Measurements from ENCODE around the gene DPM2. TPM values are rescaled to one million over a fixed set of nuclear protein-coding genes. Genes with fewer than 3 reads are reported as not detected.

Gene DPM2
- total RNA-seq, 4 donors from 2014 or later: 6.6 to 13.3 (median 8.5) TPM

- Histone ChIP-seq H3K27me3 (peaks cover 0 to 4% (median 0%) of the 10 kb centered on the region in 4 donors), H3K36me3 (no peaks in the 10 kb centered on the region), H3K9me3 (no peaks in the 10 kb centered on the region), H3K4me3 (no peak overlapping the region), H3K27ac (replicated peaks in 1 of 4) (peak overlapping the region; percentile 91 to 97 (median 96)), H3K4me1 (peaks cover 98 to 100% (median 100%) of the 10 kb centered on the region in 4 donors)
- TF ChIP-seq EP300 (IDR thresholded peaks at IDR 0.05): no peak
- intact Hi-C loops (cut with DNase I): loop anchor here (10.0 kb wide), 1 partner anchor 124 kb away; no protein-coding TSS in a partner anchor
- WGBS: 70% methylated on average over 16 of the region's 16 CpGs
- DNase-seq (ENCODE audit: extremely low spot score): no peak
Observed at GRCh38 chr9:127970401-127971313, 33.0 kb upstream of the DPM2 start.

- H3K36me3 ChIP-seq: no peaks in the 10 kb centered on the region
- no peaks in the 10 kb centered on the region for H3K9me3 ChIP-seq
- peak overlapping the region in 1 of 4 donors; percentile 16 for H3K4me3 ChIP-seq
- TF ChIP-seq POLR2AphosphoS5 (IDR thresholded peaks at IDR 0.05) (peak; percentile 71 to 82), EP300 (IDR thresholded peaks at IDR 0.05) (no peak)
- 49% methylated on average over 10 of the region's 10 CpGs for WGBS
- H3K27ac ChIP-seq (replicated peaks in 1 of 4): peak overlapping the region; percentile 91 to 97 (median 96)
- intact Hi-C loops (cut with DNase I): no loop called here
- DNase-seq (ENCODE audit: extremely low spot score): no peak
- H3K27me3 ChIP-seq: peaks cover 0 to 4% (median 0%) of the 10 kb centered on the region in 4 donors
- H3K4me1 ChIP-seq: peaks cover 98 to 100% (median 100%) of the 10 kb centered on the region in 4 donors
Observed at GRCh38 chr9:127968700-127969383, 31.2 kb upstream of the DPM2 start.

- no peak for DNase-seq (ENCODE audit: extremely low spot score)
- H3K4me1 ChIP-seq: peaks cover 97 to 100% (median 100%) of the 10 kb centered on the region in 4 donors
- intact Hi-C loops (cut with DNase I): no loop called here
- H3K27me3 ChIP-seq: peaks cover 0 to 4% (median 0%) of the 10 kb centered on the region in 4 donors
- H3K36me3 ChIP-seq: no peaks in the 10 kb centered on the region
- no peak overlapping the region for H3K4me3 ChIP-seq
- peak overlapping the region; percentile 91 to 97 (median 96) for H3K27ac ChIP-seq (replicated peaks in 1 of 4)
- H3K9me3 ChIP-seq: no peaks in the 10 kb centered on the region
- TF ChIP-seq POLR2AphosphoS5 (IDR thresholded peaks at IDR 0.05) (no peak), EP300 (IDR thresholded peaks at IDR 0.05) (no peak), POLR2A (IDR thresholded peaks at IDR 0.05; ENCODE audit: low read depth) (no peak), CTCF (IDR thresholded peaks at IDR 0.05) (no peak)
- 84% methylated on average over 2 of the region's 3 CpGs for WGBS
Observed at GRCh38 chr9:127968042-127968441, 30.4 kb upstream of the DPM2 start.

- WGBS: 71% methylated on average over 9 of the region's 9 CpGs
- TF ChIP-seq CTCF (IDR thresholded peaks at IDR 0.05): no peak
- no peak for TF ChIP-seq POLR2AphosphoS5 (IDR thresholded peaks at IDR 0.05)
- no peak for TF ChIP-seq POLR2A (IDR thresholded peaks at IDR 0.05; ENCODE audit: low read depth)
- no peak for TF ChIP-seq EP300 (IDR thresholded peaks at IDR 0.05)
- intact Hi-C loops (cut with DNase I): no loop called here
- peaks cover 97 to 100% (median 100%) of the 10 kb centered on the region in 4 donors for H3K4me1 ChIP-seq
- peak overlapping the region; percentile 91 to 97 (median 96) for H3K27ac ChIP-seq (replicated peaks in 1 of 4)
- DNase-seq (ENCODE audit: extremely low spot score): no peak
- H3K9me3 ChIP-seq: no peaks in the 10 kb centered on the region
- no peaks in the 10 kb centered on the region for H3K36me3 ChIP-seq
- H3K4me3 ChIP-seq: no peak overlapping the region
- H3K27me3 ChIP-seq: peaks cover 0 to 4% (median 0%) of the 10 kb centered on the region in 4 donors
Observed at GRCh38 chr9:127967151-127967809, 29.6 kb upstream of the DPM2 start.

GRCh38 chr9:127966416-127967150, 28.9 kb upstream of the DPM2 start:
- Histone ChIP-seq H3K9me3 (no peaks in the 10 kb centered on the region), H3K27ac (replicated peaks in 1 of 4) (peak overlapping the region; percentile 91 to 97 (median 96)), H3K36me3 (no peaks in the 10 kb centered on the region), H3K27me3 (peaks cover 0 to 4% (median 0%) of the 10 kb centered on the region in 4 donors), H3K4me1 (peaks cover 92 to 100% (median 100%) of the 10 kb centered on the region in 4 donors), H3K4me3 (no peak overlapping the region)
- DNase-seq (ENCODE audit: extremely low spot score): no peak
- 60% methylated on average over 8 of the region's 8 CpGs for WGBS
- intact Hi-C loops (cut with DNase I): no loop called here
- TF ChIP-seq EP300 (IDR thresholded peaks at IDR 0.05) (no peak), CTCF (IDR thresholded peaks at IDR 0.05) (no peak), POLR2A (IDR thresholded peaks at IDR 0.05; ENCODE audit: low read depth) (no peak), POLR2AphosphoS5 (IDR thresholded peaks at IDR 0.05) (no peak)
